ENCODE measurements around the gene ARL3.

- TF ChIP-seq CTCF (IDR thresholded peaks at IDR 0.05) (peak in 2 of 3 donors; percentile 11 to 25), POLR2A (IDR thresholded peaks at IDR 0.05) (peak; percentile 94)
These were observed 72.1 kb downstream of the ARL3 start for GRCh38 chr10:102641880-102642735.
